Keratinocyte (primary cell): ENCODE measurements around the gene CSHL1. TPM values are rescaled to one million over a fixed set of nuclear protein-coding genes. Genes with fewer than 3 reads are reported as not detected.
"Not testable (repeated sequence)": the region's sequence is repeated elsewhere in the genome, so short reads cannot be mapped to it uniquely, and the experiment has no call there.

Experiments
- DNase-seq: peaks from one replicate; pipeline ENCODE4 v3.0.0-alpha.2; 2011; ENCODE audit warnings: low read depth, missing footprints, low spot score
- FAIRE-seq: peaks from 2 replicates; lab custom pipeline; 2011; peaks lifted over from hg19 to GRCh38; lab: Jason Lieb, UNC
- H2AFZ ChIP-seq: 2 replicates; pipeline ENCODE4 v1.6.0; 2012; ENCODE audit warnings: low read length, control low read depth, inconsistent platforms; ENCODE audit not compliant: control insufficient read depth
- H3K27ac ChIP-seq: 2 replicates; pipeline ENCODE4 v1.5.1; 2011; ENCODE audit warnings: low read length; ENCODE audit not compliant: control insufficient read depth, insufficient read depth
- H3K27me3 ChIP-seq: 3 replicates; pipeline ENCODE4 v1.6.0; 2011; ENCODE audit warnings: low read length; ENCODE audit not compliant: control insufficient read depth, insufficient read depth; ENCODE audit errors: extremely low read depth
- H3K36me3 ChIP-seq, 2 experiments: 2 replicates in 1 of 2; 3 replicates in 1 of 2; pipeline ENCODE4 v1.5.1; 2011; ENCODE audit warnings: low read length in 2 of 2, mild to moderate bottlenecking in 1 of 2; ENCODE audit not compliant: control insufficient read depth in 2 of 2, insufficient read depth in 2 of 2; ENCODE audit errors: extremely low read depth in 1 of 2
- H3K4me1 ChIP-seq: 3 replicates; pipeline ENCODE4 v1.5.1; 2011; ENCODE audit warnings: low read length; ENCODE audit not compliant: control insufficient read depth, insufficient read depth; ENCODE audit errors: extremely low read depth
- H3K4me2 ChIP-seq: 3 replicates; pipeline ENCODE4 v1.6.0; 2011; ENCODE audit warnings: low read depth, low read length; ENCODE audit not compliant: control insufficient read depth, insufficient read depth; ENCODE audit errors: extremely low read depth
- H3K4me3 ChIP-seq, 3 experiments: fragments of 200-600 bp in 1 of 3; sonication (generic) in 1 of 3; 2 replicates in 2 of 3; 3 replicates in 1 of 3; pipeline ENCODE4 v1.5.1; 2011 to 2016; ENCODE audit warnings: low read length in 3 of 3, mild to moderate bottlenecking in 3 of 3, control low read depth in 2 of 3, inconsistent platforms in 1 of 3, low read depth in 1 of 3, mixed read lengths in 1 of 3, mixed run types in 1 of 3, moderate library complexity in 1 of 3; ENCODE audit not compliant: control insufficient read depth in 2 of 3, insufficient read depth in 2 of 3; ENCODE audit errors: extremely low read depth in 1 of 3
- H3K79me2 ChIP-seq: 2 replicates; pipeline ENCODE4 v1.6.0; 2012; ENCODE audit warnings: low read length; ENCODE audit not compliant: control insufficient read depth, insufficient read depth
- H3K9ac ChIP-seq: 3 replicates; pipeline ENCODE4 v1.6.0; 2011; ENCODE audit warnings: low read length; ENCODE audit not compliant: control insufficient read depth, insufficient read depth; ENCODE audit errors: extremely low read depth
- H3K9me1 ChIP-seq: 3 replicates; pipeline ENCODE4 v1.6.0; 2011; ENCODE audit warnings: low read length; ENCODE audit not compliant: control insufficient read depth, insufficient read depth; ENCODE audit errors: extremely low read depth
- H3K9me3 ChIP-seq: 2 replicates; pipeline ENCODE4 v1.5.1; 2012; ENCODE audit warnings: low read depth, low read length; ENCODE audit not compliant: control insufficient read depth
- H4K20me1 ChIP-seq: 3 replicates; pipeline ENCODE4 v1.6.0; 2011; ENCODE audit warnings: low read length; ENCODE audit not compliant: control insufficient read depth, insufficient read depth; ENCODE audit errors: extremely low read depth
- CTCF ChIP-seq, 3 experiments: IDR thresholded peaks in 1 of 3; conservative IDR thresholded peaks in 1 of 3; optimal IDR thresholded peaks in 1 of 3; 2 replicates in 2 of 3; 3 replicates in 1 of 3; pipeline versions ENCODE3 to v1.5.1; 2011; ENCODE audit warnings: low read length in 3 of 3, mild to moderate bottlenecking in 3 of 3, moderate library complexity in 2 of 3, control low read depth in 1 of 3, inconsistent platforms in 1 of 3; ENCODE audit not compliant: insufficient read depth in 2 of 3; ENCODE audit errors: extremely low read depth in 1 of 3
- EZH2 ChIP-seq: IDR thresholded peaks from one replicate; pipeline ENCODE4 v1.6.1; 2012; ENCODE audit warnings: inconsistent platforms, mild to moderate bottlenecking, low read length, moderate library complexity
- dilution Hi-C: fragments of 300-500 bp; cut with MboI; formaldehyde crosslinking; loops from one replicate; pipeline ENCODE4 v1.7.0; 2020; ENCODE audit warnings: low sequenced_read_pairs; ENCODE audit not compliant: extremely low pct_ligation_motif_present
- polyA plus RNA-seq, 5 experiments: library from polyadenylated mRNA; depleted of rRNA in 3 of 5; stranded (reverse) in 3 of 5; stranded (forward) in 1 of 5; unstranded in 1 of 5; fragments of >200 nt; gene quantifications; 1 replicate in 1 of 5; 2 replicates in 3 of 5; 3 replicates in 1 of 5; pipeline versions ENCODE4 v1.2.1 to v1.2.3, GENCODE V29; 2011 to 2012; ENCODE audit warnings: missing spikeins in 2 of 5, low read depth in 1 of 5, low replicate concordance in 1 of 5

The CSHL1 gene
- polyA plus RNA-seq, 1 donor (not counting 4 experiments of a cell fraction or from before 2014, with no cell fraction given): not detected

GRCh38 chr17:63918305-63918704 is 7.2 kb upstream of the CSHL1 start:
- Histone ChIP-seq H3K27ac (no peak overlapping the region), H4K20me1 (no peaks in the 10 kb centered on the region), H3K9me3 (no peaks in the 10 kb centered on the region), H3K9ac (no peak overlapping the region), H3K4me1 (no peaks in the 10 kb centered on the region), H3K9me1 (no peaks in the 10 kb centered on the region), H3K4me3 (no peak overlapping the region), H3K36me3 (no peaks in the 10 kb centered on the region), H3K27me3 (no peaks in the 10 kb centered on the region), H2AFZ (no peak overlapping the region), H3K79me2 (no peaks in the 10 kb centered on the region), H3K4me2 (no peak overlapping the region)
- TF ChIP-seq EZH2 (no peak), CTCF (optimal IDR thresholded peaks at IDR 0.05 in 1 of 3, IDR thresholded peaks at IDR 0.05 in 1 of 3, conservative IDR thresholded peaks at IDR 0.05 in 1 of 3; ENCODE audit: extremely low read depth in 1 of 3, insufficient read depth in 2 of 3, low read length in 3 of 3) (no peak)
- no peak for FAIRE-seq
- no peak for DNase-seq
- dilution Hi-C loops: no loop called here

- TF ChIP-seq CTCF (optimal IDR thresholded peaks at IDR 0.05 in 1 of 3, IDR thresholded peaks at IDR 0.05 in 1 of 3, conservative IDR thresholded peaks at IDR 0.05 in 1 of 3; ENCODE audit: extremely low read depth in 1 of 3, insufficient read depth in 2 of 3, low read length in 3 of 3): no peak
- no peak for TF ChIP-seq EZH2
- no peak for FAIRE-seq
- no peaks in the 10 kb centered on the region for H3K4me1 ChIP-seq
- H3K27ac ChIP-seq: no peak overlapping the region
- H3K9me1 ChIP-seq: no peaks in the 10 kb centered on the region
- dilution Hi-C loops: no loop called here
- no peaks in the 10 kb centered on the region for H4K20me1 ChIP-seq
- H3K79me2 ChIP-seq: no peaks in the 10 kb centered on the region
- H3K9ac ChIP-seq: no peak overlapping the region
- H3K36me3 ChIP-seq: no peaks in the 10 kb centered on the region
- H2AFZ ChIP-seq: no peak overlapping the region
- H3K4me3 ChIP-seq: no peak overlapping the region
- no peaks in the 10 kb centered on the region for H3K9me3 ChIP-seq
- DNase-seq: no peak
- H3K27me3 ChIP-seq: no peaks in the 10 kb centered on the region
- H3K4me2 ChIP-seq: no peak overlapping the region
These were observed 6.6 kb upstream of the CSHL1 start for GRCh38 chr17:63917646-63918045.

GRCh38 chr17:63917206-63917605 is 6.1 kb upstream of the CSHL1 start:
- H2AFZ ChIP-seq, H3K27ac ChIP-seq, H3K9ac ChIP-seq, H3K27me3 ChIP-seq, H3K4me1 ChIP-seq, FAIRE-seq, H3K79me2 ChIP-seq, H3K9me3 ChIP-seq, H3K4me2 ChIP-seq, H3K4me3 ChIP-seq, DNase-seq, H3K36me3 ChIP-seq, H4K20me1 ChIP-seq, H3K9me1 ChIP-seq, dilution Hi-C loops: not testable (repeated sequence)
